GDM1 (cell line): ENCODE results near the gene TMEM184A.
"Not testable (repeated sequence)": the region's sequence is repeated elsewhere in the genome, so short reads cannot be mapped to it uniquely, and the experiment has no call there.

Source experiments
- DNase-seq: peaks from one replicate; lab custom pipeline; 2025; lab: John Stamatoyannopoulos, UW

Gene TMEM184A

DNA sequence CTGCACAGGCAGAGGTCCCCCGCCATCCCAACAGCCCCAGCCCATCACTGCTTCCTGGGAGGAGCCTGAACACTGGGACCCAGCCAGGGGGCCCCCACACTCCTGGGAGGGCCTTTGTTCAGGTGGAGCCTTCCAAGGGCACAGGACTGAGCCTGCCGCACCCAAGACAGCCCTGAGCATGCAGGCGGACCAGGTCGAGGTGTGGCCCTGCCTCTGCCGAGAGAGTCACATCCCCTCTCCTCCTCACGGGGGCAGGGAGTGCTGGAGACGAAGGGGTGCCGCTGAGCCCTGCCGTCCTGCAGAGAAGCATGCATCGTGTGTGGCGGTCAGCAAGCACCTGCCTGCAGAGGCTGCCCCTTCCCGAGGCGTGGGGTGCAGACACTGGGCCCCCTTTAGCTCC lies 32.8 kb downstream of the TMEM184A start:
- DNase-seq: no peak

DNA sequence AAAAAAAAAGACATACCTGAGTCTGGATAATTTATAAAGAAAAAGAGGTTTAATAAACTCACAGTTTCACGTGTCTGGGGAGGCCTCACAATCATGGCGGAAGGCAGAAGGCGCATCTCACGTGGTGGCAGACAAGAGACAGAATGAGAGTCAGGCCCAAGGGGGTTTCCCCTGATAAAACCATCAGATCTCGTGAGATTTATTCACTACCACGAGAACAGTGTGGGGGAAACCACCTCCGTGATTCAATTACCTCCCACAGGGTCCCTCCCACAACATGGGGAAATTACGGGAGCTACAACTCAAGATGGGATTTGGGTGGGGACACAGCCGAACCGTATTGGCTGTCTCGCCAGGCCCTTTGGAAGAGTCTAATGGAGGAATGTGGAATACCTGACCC lies 34.5 kb downstream of the TMEM184A start:
- DNase-seq: no peak

DNA sequence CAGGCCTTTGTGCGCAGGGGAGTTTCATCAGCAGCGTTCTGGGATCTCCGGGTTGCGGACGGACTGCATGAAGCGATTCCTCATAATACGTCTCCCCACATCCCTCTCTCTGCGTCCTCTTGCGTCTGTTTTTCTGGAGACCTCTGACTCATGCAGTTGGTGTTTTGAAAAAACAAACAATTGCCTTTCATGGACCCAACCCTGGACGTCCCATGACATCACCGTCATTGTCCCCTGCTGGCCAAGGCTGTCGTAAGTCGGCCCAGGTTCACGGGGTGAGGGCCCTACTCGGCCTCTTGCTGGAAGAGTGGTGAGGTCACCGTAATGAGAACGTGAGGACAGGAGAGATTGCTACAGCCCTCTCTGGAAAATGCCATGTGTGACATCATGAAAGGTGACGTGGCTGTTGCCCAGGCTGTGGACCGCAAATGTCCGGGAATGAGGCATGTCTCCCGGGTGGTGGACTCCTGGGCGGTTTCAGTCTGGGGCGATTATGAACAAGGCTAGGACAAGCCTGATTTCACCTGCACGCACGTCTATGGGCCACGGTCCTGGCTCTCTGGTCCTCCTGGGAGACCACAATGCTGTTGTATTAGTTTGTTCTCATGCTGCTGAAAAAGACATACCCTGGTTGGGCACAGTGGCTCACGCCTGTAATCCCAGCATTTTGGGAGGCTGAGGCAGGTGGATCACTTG lies 35.3 kb downstream of the TMEM184A start:
- no peak for DNase-seq

DNA sequence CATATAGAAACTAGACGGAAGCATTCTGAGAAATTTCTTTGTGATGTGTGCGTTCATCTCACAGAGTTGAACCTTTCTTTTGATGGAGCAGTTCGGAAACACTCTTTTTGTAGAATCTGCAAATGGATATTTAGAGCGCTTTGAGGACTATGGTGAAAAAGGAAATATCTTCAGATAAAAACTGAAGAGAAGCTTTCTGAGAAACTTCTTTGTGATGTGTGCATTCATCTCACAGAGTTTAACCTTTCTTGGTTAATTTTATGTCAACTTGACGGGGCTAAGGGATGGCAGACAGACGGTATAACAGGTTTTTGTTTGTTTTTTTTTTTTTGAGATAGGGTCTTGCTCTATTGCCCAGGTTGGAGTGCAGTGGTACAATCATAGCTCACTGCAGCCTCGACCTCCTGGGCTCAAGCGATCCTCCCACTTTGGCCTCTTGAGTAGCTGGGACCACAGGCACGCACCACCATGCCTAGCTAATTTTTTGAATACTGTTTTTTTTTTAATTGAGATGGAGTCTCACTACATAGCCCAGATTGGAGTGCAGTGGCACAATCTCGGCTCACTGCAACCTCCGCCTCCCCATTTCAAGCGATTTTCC lies 36.6 kb downstream of the TMEM184A start:
- DNase-seq: not testable (repeated sequence)

DNA sequence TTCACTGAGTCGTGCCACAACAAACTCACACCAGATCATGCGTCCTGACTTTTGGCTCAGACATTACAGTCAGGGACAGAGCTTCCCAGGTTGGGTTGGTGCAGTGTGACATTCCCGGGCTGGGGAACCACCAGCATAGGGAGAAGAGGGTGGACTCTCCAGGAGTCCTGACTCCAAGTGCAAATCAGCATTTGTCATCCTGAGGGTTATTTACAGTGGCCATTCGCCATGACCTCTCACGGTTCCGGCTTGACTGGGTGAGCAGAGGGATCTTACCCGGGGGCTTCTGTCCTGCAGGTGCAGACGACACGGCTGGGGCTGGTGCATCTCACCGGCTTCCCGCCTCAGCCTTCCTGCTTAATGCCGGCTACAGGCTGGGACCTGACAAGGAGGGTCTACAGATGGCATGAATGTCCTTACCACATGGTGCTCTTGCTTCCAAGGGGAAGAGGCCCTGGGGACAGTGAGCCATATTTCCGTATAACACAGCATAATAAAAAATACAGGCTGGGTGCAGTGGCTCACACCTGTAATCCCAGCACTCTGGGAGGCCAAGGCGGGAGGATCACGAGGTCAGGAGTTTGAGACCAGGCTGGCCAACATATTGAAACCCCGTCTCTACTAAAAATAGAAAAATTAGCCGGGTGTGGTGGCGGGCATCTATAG lies 39.3 kb downstream of the TMEM184A start:
- DNase-seq: no peak

DNA sequence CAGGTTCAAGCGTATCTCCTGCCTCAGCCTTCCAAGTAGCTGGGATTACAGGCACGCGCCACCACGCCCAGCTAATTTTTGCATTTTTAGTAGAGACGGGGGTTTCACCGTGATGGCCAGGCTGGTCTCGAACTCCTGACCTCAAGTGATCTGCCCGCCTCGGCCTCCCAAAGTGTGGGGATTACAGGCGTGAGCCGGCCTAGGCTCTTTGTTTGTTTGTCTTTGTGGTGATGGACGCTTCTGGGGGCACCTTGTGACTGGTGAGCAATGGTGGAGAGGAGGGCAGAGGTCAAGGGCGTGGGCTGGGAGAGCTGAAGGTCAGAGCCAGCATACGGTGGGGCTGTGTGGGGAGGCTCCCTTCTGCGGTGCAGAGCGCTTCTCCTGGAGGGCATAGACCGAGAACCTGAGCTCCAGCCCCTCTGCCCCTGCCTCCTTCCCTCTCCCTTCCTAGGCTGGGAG lies 40.5 kb downstream of the TMEM184A start:
- DNase-seq: not testable (repeated sequence)

DNA sequence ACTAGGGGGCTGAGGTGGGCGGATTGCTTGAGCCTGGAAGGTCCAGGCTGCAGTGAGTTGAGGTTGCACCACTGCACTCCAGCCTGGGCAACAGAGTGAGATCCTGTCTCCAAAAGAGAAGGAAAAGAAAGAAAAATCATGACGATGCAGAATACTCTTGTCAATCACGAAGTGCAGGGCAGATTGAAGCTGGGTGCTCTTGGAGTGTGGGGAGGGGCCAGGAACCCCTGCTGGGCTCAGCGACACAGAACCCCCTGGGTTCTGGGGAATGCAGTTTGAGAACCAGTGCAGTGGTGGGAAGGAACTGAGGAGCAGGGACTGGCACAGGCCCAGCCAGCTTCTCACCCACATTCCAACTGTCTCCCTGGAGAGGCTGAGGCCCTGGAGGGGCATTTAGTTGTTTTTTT lies 41.0 kb downstream of the TMEM184A start:
- DNase-seq: no peak

DNA sequence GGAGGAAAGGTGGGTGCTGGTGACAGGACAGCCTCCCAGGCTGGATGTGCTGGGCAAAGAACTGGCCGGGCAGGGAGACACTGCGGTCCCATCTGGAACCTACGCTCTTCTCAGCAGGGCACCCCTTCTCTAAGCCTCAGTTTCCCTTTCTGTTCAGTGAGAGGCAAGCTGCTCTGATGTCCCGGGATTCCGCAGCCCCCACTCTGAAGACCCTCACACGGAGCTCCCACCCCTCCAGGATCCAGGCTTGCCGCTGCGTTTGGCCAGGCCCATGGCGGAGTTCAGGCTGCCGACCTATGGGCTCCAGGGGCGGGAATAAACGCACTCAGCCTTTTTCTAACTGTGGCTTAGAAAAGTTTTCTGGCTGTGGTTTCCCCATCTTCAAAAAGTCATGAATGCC lies 41.6 kb downstream of the TMEM184A start:
- DNase-seq: no peak

DNA sequence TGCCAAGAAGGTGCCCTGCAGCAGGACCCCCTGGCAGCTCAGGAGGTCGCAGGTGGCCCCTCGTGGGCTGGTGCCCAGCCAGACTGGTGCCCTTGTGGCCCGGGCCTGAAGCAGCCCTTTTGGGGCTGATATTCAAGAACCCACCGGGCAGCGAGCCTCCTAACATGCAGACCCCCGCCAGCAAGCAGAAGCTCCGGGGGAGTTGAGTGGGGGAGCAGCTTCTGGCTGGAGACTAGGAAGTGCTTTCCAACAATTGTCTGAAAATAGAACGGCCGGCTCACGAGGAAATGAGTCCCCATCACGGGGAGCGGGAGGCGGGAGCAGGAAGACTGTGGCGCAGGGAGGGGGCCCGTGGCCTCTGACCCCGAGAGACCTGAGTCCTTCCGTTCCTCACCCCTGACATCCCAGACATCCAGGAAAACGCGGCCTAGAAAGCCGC lies 42.3 kb downstream of the TMEM184A start:
- DNase-seq: no peak

DNA sequence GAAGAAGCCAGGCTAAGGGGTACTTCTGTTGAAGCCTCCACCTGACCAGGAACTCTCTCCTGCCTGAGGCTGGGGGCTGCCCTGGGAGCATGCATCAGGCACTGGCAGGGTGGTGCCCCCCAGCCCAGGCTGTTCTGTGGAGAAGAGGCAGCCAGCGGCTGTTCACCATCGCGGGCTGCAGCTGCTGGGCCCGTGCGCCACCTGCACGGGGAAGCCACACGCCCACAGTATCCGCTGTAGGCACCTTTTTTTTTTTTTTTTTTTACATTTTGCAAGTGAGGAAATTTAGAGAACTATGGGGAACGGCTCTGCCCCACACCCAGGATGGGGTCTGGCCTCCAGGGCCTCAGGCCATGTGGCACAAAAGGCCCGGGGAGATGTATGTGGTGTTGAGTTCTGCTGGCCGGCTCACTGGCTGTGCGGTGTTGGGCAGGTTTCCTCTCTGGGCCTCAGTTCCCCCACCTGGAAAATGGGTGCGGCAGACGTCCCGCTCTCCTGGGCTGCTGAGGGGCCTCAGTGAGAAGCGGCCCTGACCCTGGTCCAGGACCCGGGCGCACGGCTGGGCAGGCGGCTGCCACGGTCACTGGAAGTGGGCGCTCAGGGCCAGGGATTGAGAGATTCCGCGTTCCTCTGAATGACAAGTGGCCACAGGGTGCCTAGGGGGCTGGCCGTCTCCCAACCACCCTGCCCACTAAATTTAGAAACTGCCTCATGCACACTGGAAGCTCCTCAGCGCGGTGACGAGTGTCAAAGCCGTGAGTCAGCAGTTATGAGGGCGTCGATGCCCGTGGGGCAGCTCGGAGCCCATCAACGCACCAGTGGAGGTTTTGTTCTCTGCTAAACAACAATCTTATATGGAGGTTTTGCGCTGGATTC lies 43.0 kb downstream of the TMEM184A start:
- DNase-seq: peak; percentile 79

DNA sequence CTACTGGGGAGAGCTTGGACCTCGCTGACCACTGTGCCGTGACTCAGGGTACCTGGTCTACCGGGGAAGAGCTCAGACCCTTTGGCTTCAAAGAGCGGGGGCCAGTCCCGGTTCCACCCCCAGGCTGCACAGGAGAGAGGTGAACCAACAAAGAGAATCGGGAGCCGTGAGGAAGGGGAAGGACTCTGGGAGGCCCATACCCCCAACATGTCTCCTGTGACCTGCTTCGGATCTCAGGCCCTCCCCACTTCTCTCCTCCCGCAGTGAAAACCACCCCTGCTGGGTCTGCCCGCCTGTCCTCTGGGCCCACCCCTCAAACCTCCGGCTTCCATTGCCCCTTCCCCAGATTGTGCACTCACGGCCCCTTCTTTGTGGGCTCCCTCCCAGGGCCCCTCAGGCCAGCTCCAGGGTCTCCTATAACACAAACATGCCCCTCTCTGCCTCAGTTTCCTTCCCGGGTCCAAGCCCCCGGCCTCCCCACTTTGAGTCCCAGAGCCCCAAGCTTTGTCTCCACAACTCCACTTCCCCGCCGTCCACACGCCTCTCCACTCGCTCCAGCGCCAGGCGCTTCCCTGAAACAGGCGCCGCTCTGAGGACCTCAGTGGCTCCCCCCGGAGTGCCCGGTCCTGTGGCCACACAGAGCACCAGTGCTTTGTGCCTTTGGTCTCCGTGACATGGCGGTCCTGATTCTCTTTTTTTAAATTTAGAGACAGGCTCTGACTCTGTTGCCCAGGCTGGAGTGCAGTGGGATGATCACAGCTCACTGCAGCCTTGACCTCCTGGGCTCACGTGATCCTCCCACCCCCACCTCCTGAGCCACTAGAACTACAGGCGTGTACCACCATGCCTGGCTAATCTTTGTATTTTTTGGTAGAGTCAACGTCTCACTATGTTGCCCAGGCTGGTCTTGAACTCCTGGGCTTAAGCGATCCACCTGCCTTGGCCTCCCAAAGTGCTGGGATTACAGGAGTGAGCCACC lies 44.3 kb downstream of the TMEM184A start:
- no peak for DNase-seq

DNA sequence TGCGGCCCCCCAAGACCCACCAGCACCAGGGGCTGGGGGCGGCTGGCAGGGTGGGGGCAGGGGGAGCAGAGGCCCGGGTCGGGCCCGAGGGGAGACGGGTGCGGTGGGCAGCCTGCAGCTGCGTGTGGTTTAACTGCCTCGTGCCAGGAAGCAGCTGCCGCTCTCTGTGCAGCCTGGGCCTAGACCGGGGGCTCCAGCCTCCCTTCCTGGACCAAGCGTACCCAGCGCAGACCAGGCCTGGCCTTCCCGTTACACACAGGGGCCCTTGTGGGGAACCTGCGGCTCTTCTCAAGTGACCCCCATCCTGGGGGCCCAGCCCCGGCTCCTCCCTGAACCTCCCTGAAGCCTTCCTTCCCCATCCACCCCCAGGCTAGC lies 45.2 kb downstream of the TMEM184A start:
- DNase-seq: peak; percentile 89

DNA sequence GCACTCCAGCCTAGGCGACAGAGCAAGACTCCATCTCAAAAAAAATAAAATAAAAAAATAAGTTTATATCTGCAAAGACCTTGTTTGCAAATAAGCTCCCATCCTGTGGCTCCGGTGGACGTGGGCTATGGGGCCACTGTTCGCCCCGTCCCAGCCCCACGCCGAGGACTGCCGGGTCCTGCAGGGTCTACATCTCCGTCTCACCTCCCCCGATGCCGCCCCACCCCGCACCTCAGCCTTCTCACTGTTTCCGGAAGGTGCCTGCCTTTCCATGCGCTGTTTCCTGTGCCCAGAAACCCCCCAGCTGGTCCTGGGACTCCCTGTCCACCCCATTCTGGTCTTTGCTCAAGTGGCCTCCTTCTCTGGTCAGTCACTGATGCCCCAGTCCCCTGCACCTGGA lies 46.8 kb downstream of the TMEM184A start:
- DNase-seq: no peak

DNA sequence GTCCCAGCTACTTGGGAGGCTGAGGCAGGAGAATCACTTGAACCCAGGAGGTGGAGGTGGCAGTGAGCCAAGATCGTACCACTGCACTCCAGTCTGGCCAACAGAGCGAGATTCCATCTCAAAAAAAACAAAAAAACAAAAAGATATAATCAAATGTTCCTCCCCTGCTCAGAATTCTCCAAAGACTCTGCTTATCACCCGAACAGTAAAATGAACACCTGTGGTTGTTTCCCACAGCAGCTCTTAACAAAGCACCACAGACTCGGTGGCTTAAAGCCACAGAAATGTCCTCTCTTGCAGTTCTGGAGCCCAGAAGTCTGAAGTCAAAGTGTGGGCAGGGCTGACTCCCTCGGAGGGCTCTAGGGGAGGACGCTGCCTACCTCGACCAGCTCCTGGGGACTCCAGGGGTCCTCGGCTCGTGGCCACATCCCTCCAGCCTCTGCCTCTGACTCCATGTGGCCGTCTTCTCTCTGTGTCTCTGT lies 47.7 kb downstream of the TMEM184A start:
- DNase-seq: peak; percentile 24

DNA sequence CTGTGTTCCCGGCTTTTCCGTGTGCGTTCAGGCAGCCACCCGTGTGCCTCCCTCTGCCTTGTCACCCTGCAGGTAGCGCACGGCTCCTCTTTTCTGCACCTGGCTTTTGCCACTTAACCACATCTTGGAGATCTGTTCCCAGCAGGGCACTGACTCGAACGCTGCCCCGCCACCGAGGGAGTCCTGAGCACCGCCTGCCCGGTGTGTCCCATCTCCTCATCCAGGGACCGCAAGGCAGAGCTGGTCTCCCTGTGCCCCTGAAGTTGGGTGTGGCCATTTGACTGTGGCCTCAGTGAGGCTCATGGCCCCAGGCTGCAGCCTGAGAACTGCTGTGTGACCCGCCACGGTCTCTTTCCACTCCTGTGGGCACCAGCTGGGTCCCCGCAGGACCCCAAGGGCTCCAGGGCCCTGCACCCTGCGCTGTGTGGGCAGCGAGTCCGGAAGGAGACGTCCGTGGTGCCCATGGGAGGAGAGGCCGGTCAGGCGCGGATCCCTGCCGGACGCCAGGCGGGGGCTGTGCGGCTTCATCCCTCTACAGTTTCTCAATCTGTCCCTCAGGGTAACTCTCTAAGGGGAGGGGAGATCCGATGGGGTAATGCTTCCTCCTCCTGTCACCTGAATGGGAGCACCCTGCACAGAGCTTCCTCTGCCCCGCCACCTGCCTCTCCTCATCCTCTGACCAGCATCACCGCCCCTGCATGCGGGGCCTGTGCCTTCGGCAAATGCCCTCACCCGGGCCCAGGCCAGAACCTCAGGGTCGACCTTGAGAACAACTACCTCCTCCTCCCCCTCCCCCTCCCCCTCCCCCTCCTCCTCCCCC lies 50.1 kb downstream of the TMEM184A start:
- DNase-seq: no peak

DNA sequence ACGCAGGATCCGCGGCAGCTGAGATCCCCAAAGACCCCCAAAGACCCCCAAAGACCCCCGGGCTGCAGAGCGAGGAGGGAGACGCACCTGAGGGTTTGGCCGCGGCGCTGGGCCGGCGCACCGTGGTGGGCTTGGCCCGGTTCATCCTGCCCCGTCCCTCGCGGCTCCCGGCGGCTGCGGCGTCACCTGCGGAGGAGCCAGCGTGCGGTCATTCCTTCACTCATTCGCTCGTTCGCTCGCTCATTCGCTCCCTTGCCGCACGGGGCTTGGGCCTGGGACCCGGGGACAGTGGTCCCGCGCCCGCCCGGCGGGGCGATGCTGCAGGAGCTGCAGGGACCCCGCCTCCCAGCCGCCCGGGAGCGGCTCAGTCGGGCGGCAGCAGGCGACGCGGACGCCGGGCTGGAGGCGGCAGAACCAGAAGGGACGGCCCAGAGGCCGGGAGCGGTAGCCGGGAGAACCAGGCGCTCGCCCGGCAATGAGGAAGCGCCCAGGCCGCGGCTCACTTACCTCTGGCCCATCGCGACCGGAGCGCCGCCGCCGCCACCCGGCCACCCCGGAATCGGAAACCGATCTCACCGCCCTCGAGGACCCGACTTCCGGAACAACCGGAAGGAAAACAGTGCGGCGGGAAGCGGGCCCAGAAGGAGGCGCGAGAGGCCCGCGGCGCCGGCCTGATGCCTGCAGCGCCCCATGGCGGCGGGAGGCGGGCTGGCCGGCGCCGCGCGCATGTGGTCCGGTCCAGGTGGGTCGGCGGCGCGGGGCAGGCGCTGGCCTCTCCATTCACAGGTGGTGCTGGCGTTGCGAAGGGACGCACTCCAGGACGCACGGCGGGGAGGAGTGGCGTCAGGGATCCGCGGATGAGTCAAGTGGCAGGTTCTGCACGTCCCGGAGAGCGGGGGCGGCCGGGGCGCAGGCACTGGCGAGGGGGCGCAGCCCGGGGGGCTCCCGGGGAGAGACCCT lies 51.9 kb downstream of the TMEM184A start, which contains the start of gene INTS1:
Gene INTS1 (minus strand): TSS at position 574 of the 960 bp plus-strand sequence. CDS start 429 bp downstream, at position 145.
- peak; percentile 84 for DNase-seq

DNA sequence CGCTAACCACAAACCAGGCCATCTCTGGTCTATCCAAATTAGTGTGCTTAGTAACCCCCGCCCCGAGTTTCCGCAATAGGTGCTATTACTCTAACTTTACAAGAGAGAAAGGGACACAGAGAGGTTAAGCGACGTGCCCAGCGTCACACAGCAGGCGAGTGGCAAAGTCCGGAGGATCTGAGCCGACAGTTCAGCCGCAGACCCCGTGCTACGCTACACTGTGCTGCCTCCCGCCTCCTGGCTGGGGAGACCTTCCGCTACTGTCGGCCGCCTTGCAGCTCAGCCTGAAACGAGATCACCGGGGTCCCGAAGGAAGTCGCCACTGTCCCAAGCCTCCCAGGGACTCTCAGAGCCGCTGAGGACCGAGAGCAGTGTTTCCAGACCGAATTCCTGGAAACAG lies 52.6 kb downstream of the TMEM184A start:
- no peak for DNase-seq

DNA sequence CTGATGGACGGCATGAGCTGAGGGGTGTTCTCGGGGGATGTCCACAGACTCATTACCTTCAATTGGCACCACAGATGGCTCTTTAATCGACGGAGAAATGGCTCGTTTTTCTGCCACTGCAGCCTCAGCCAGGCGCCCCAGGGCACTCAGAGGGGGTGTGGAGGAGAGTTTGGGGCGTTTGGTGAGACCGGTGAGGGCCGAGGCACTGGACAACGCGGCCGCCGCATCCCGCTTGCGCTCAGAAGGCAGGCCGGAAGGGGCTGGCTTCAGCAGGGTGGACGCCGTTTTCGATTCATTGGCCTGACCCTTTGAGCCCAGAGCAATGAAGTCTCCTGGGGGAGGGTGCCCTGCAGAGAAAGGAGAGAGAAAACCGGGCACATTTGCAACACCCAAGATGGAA lies 53.2 kb downstream of the TMEM184A start:
- no peak for DNase-seq
